A204.1 (cell line): ENCODE measurements around the gene ARID1A.
"Not testable (repeated sequence)": the region's sequence is repeated elsewhere in the genome, so short reads cannot be mapped to it uniquely, and the experiment has no call there.

ENCODE experiments used
- FAIRE-seq: peaks from 2 replicates; lab custom pipeline; 2012; peaks lifted over from hg19 to GRCh38; lab: Jason Lieb, UNC

Gene ARID1A

GRCh38 chr1:26697978-26698849 lies 2.4 kb downstream of the ARID1A start:
- FAIRE-seq: peak; percentile 93

GRCh38 chr1:26700711-26701110 lies 4.9 kb downstream of the ARID1A start:
- no peak for FAIRE-seq

- FAIRE-seq: no peak
These were observed 5.6 kb downstream of the ARID1A start for GRCh38 chr1:26701266-26701994.

DNA sequence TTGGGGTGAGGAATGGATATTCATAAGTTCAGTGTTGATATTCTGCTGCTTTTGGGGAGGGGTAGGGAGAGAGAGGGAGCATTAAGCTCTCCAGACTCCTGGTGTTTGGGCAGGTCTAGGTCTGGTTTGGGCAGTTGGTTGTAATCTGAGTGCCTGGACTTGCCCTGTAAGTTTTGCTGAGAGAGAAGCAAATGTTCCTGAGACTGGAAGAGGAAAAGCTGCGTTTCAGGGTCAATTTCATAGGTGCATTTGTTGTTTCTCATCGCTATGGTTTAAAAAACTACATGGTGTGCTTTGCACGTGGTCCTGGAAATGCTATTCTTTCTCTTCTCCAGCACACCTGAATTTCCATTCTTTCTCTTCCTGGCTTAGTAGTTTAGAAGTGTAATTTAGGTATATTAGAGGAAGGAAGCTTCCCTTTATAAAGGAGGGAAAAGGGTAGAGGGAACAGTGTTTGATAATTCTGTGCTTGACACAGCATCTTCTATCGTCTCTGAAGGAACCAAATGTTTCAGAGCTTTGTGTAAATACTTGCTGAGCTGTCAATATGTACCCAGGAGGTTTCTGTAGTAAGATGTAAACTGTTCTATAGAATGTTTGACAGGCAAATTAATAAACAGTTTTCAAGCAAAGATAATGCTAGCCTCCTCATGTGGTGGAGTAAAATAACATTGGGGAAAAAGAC lies 6.3 kb downstream of the ARID1A start:
- FAIRE-seq: no peak

- no peak for FAIRE-seq
These were observed 6.8 kb downstream of the ARID1A start for GRCh38 chr1:26702680-26703038.

- no peak for FAIRE-seq
These were observed 7.7 kb downstream of the ARID1A start for GRCh38 chr1:26703478-26703877.

DNA sequence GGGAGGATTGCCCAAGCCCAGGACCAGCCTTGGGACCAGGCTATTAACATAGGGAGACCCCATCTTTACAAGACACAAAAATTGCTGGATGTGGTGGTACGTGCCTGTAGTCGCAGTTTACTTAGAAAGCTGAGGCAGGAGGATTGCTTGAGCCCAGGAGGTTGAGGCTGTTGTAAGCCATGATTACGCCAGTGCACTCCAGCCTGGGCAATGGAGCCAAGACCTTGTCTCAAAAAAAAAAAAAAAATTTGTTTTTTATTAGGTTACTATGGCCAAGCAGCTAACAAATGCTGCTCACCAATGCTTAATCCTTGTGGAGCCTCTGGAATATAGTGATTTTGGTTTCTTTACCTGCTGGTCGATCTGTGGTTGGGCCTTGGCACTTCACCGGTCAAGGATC lies 8.8 kb downstream of the ARID1A start:
- no peak for FAIRE-seq

- FAIRE-seq: not testable (repeated sequence)
These were observed 9.4 kb downstream of the ARID1A start for GRCh38 chr1:26705227-26705626.

DNA sequence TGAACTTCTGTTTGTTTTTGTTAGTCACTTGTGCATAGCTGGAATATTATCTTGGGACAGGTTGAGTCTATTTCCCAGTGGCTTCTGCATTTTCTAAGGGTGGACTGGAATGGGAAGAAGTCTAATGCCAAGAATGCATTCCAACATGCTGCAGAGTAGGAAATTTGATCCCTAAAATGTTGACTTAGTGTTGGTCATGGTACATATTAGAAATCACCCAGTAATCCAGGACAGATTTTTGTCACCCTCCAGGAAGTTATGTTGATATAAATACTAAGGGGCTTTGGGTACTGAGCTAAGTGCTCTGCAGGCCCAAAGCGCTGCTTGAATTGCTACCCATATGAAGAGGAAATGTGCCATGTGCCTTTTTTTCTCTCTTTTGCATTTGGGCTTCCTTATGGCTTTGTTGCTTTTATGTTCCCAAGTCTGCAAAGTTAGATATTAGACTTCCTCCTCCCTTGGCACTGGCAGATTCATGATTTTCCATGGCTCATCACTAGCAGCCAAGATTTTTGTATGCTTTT lies 10.0 kb downstream of the ARID1A start:
- FAIRE-seq: no peak

DNA sequence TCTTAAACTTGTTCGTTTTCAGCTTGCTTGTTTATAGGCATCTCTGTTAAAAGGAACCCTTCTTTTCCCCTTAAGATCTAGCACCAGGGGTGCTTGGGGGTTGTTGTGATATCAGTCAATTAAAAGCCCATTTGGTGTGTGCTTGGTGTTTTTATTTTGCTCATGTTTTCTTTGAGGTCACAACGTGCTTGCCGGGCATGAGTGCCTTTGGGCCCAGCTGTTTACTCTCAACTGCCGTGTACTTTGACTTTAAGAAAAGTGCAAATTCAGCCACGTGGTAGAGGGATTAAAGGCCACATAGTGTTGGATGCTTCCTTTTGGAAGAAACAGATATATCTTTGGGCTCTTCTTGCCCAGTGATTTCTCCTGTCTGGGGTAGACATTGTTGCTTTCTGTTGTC lies 10.5 kb downstream of the ARID1A start:
- no peak for FAIRE-seq

GRCh38 chr1:26710811-26711210 lies 15.0 kb downstream of the ARID1A start:
- no peak for FAIRE-seq

DNA sequence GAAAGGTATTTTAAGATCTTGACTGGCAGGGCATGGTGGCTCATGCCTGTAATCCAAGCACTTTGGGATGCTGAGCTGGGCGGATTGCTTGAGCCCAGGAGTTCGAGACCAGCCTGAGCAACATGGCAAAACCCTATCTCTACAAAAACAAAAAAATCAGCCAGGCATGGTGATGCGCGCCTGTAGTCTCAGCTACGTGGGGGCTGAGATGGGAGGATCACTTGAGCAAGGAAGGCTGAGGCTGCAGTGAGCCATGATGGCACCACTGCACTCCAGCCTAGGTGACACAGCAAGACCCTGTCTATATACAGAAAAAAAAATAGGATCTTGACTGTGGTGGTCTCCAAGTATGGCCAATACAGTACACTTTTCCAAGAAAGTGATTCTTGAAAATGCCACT lies 16.0 kb downstream of the ARID1A start:
- no peak for FAIRE-seq

- FAIRE-seq: no peak
These were observed 21.2 kb downstream of the ARID1A start for GRCh38 chr1:26717017-26717491.

DNA sequence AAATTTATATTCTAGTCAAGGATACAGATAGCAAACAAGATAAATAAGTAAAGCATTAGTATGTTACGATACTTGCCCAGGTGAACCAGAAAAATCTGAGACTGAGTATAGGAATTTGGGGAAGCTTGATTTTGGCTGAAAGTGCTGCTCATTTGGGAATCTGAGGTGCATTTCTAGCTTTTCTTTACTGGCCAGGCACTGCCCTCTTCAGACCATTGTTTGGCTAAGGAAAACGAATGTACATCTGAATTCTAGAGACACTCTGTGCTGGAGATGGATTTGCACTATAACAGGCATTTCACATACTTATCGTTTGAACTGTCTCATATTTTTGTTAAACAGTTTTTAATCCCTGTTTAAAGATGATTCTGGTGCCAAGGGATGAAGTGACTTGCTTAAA lies 23.4 kb downstream of the ARID1A start:
- no peak for FAIRE-seq

GRCh38 chr1:26721669-26722355 lies 26.0 kb downstream of the ARID1A start:
- no peak for FAIRE-seq

DNA sequence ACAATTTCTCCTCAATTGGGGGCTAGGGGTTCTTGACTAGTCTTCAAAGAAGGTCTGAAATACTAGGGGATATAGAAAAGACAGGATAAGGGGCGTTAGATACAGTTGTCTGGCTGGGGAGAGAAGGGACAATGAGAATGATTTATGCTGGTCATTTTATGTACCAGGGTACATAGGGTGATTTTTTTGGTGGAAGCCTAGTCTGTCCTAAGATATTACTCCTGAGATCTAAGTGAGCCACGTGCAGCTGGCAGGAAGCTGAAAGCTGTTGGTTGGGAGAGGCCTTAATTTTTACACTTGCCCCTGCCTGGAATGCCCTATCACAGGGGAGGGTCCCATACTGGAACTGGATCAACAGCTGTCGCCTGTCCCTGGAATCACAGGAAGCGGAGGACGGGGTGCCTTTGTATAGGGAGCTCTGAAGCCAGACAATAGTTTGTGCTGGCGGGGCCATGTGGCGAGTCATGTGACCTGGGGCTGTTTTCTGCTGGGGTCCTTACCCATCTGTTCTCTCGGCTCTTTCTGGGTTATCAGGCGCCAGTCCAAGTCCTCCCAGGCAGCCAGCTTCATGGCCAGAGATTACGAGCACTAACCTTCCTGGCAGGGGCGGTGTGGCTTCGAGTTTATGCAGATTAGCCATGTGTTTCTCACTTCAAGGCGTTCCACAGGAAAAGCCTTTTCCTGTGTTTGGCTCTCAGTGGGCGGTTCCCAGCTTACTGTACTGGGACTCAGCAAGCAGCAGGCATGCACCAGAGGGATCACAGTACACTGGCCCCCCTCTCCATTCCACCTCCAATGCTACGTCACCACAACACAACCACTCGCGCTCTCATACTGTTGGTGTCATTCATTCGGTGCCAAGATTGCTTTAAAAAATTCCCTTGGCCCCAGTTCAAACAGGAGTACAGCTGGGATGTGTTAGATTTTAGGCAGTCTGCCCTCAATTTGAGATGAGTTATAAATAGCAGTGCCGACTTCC lies 27.5 kb downstream of the ARID1A start:
- no peak for FAIRE-seq

- FAIRE-seq: no peak
These were observed 28.3 kb downstream of the ARID1A start for GRCh38 chr1:26724118-26724517.

DNA sequence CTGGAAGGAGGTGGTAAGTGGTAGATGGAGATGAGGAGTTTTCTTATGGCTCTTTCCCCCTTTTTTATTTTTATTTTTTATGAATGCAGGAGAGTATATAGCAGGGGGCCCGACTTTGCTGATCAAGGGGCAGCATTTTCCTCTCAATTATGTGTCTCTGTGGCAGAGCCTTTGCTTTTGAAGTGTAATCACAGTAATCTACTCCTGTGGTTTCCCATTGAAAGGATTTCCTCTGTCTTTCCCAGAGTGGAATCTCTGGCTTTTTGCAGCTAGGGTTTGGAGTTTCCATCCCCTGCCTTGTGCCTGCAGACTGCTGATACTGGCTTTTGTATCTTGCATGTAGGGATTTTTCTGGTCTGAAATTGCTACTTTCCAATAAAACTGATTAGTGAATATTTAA lies 29.1 kb downstream of the ARID1A start:
- no peak for FAIRE-seq

DNA sequence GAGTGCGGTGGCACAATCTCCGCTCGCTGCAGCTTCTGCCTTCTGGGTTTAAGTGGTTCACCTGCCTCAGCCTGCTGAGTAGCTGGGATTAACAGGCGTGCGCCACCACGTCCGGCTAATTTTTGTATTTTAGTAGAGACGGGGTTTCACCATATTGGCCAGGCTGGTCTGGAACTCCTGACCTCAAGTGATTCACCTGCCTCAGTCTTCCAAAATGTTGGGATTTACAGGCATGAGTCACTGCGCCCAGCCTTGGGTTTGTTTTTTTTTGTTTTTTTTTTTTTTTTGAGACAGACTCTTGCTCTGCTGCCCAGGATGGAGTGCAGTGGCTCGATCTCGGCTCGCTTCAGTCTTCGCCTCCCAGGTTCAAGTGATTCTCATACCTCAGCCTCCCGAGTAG lies 30.1 kb downstream of the ARID1A start:
- FAIRE-seq: not testable (repeated sequence)

DNA sequence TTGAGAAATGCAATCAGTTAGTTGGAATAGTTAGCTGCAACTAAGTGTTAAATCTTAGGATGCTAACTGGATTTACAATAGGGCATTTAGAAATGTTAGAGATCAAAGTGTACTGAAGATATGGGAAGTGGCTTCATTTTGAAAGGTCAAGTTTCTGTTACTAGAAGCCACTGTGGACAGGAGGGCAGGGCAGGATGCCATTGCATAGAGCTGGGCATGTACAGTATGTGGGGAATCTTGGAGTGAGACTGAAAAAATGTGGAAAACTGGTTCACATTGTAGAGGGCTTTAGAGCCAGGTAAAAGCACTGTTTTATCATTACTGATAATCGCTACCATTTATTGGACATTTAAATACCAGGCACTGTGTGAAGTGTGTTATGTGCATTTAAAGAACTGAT lies 31.0 kb downstream of the ARID1A start:
- FAIRE-seq: no peak

DNA sequence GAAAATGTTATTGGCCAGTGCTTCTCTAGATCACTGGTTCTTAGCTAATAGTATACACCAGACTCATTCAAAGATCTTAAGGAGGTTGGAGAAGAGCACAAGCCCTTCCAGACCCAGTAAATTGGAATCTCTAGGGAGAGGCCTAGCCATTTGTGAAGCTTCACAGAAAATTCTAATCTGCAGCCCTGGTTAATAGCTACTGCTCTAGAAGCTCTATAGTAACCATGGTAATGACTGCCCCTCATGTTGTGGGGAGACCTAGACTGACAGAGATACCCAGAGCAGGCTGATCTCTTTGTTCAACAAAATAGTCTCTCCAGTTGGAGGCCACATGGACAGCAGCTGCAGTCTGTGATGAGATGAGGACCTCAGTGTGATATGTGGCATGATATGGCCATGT lies 31.7 kb downstream of the ARID1A start:
- FAIRE-seq: no peak
